Measurements from ENCODE around the gene RAP1B.

DNA sequence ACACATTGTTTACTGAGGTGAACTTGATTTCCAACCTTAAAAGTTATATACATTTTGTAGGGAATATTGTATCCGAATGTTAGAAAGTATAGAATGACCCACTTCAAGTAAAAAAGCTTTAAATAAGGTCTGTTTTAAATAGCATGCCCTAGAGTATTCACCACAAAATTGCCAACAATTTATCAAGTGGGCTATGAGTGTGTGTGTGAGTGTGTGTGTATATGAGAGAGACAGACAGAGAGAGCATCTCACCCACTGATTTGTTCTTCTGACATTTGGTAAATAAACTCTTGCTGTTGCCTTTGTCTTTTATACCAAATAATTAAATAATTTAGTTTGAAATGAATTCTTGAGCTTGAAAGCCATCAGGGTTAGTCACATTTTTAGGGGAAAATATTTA, 29.8 kb upstream of the RAP1B start:
- TF ChIP-seq, protein P1, sequence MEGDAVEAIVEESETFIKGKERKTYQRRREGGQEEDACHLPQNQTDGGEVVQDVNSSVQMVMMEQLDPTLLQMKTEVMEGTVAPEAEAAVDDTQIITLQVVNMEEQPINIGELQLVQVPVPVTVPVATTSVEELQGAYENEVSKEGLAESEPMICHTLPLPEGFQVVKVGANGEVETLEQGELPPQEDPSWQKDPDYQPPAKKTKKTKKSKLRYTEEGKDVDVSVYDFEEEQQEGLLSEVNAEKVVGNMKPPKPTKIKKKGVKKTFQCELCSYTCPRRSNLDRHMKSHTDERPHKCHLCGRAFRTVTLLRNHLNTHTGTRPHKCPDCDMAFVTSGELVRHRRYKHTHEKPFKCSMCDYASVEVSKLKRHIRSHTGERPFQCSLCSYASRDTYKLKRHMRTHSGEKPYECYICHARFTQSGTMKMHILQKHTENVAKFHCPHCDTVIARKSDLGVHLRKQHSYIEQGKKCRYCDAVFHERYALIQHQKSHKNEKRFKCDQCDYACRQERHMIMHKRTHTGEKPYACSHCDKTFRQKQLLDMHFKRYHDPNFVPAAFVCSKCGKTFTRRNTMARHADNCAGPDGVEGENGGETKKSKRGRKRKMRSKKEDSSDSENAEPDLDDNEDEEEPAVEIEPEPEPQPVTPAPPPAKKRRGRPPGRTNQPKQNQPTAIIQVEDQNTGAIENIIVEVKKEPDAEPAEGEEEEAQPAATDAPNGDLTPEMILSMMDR (IDR thresholded peaks at IDR 0.05): no peak
- no peak for TF ChIP-seq POLR2A (IDR thresholded peaks at IDR 0.05)

Data from thyroid gland (tissue), 4 donors.